ENCODE data around the gene MPHOSPH6. TPM values are rescaled to one million over a fixed set of nuclear protein-coding genes. Genes with fewer than 3 reads are reported as not detected.
"Not testable (repeated sequence)": the region's sequence is repeated elsewhere in the genome, so short reads cannot be mapped to it uniquely, and the experiment has no call there.

The MPHOSPH6 gene
- polyA plus RNA-seq, 10 donors, result 16.4 to 27.1 (median 21.1) TPM

- no peak for DNase-seq
These were observed 7.5 kb upstream of the MPHOSPH6 start for GRCh38 chr16:82177555-82177954.

GRCh38 chr16:82176204-82176603 lies 6.2 kb upstream of the MPHOSPH6 start:
- peak in 1 of 3 donors; percentile 9 for DNase-seq

GRCh38 chr16:82175627-82176026 lies 5.6 kb upstream of the MPHOSPH6 start:
- no peak for DNase-seq

- no peak for DNase-seq
These were observed 2.4 kb downstream of the MPHOSPH6 start for GRCh38 chr16:82167670-82168069.

DNA sequence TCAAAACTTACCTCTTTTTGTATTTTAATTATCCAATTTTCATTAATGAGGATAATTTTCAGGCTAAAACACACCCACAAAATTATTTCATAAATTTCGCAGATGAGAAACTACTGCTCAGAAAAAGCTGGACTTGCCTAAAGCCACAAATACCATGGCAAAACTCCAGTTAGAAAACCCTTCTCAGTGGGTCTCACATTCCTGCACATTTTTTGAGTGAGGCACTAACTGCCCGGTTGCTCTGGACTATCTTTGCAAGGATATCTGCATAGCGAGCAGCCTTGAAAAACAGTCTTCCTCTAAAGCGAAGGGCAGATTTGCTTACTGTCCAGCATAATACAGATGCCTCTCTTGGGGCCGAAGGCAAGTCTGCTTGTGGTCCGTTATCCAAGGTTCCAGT lies 9.8 kb downstream of the MPHOSPH6 start:
- DNase-seq, result no peak

GRCh38 chr16:82157836-82158235 lies 12.2 kb downstream of the MPHOSPH6 start:
- DNase-seq, result no peak

GRCh38 chr16:82157534-82157812 lies 12.6 kb downstream of the MPHOSPH6 start:
- DNase-seq, result no peak

GRCh38 chr16:82156761-82157533 lies 13.1 kb downstream of the MPHOSPH6 start:
- no peak for DNase-seq

DNA sequence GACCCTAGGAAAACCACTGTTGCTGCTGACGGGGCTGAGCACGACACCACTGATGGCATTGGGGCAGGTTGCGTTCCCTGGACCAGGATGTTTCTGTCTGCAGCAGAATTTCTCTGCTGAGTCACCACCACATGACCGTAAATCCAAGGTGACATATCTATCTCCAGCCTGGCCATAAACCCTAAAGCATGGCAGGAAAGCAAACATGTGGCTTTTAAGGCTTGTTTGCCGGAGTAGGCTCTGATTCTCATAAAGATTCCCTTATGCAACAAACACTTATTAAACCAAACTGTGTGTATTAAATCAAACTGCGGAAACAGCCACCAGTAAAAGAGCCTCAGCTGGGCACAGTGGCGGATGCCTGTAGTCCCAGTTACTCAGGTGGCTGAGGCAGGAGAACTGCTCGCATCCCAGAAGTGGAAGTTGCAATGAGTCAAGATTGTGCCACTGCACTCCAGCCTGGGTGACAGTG lies 17.3 kb downstream of the MPHOSPH6 start:
- DNase-seq, result no peak

GRCh38 chr16:82152196-82152595 lies 17.8 kb downstream of the MPHOSPH6 start:
- DNase-seq, result no peak

- no peak for DNase-seq
These were observed 19.5 kb downstream of the MPHOSPH6 start for GRCh38 chr16:82150549-82150948.

- no peak for DNase-seq
These were observed 20.5 kb downstream of the MPHOSPH6 start for GRCh38 chr16:82149536-82149935.

DNA sequence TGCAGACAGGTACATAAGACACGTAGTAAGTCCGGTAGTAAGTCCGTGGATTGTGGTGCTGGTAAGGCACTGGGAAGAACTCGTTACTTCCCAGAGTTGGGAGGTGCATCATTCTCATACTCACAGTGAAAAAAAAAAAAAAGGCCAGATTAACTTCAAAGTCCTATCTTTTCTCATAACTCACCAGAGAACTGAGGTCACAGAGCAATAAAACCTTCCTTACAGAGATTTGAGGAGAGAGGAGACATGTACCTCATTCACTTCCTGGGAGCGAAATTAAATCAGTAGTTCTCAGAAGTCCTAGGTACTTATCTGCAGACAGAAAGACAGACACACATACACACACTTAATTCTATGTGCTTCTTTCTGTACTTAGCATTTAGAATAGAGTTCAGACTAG lies 22.5 kb downstream of the MPHOSPH6 start:
- DNase-seq, result no peak

DNA sequence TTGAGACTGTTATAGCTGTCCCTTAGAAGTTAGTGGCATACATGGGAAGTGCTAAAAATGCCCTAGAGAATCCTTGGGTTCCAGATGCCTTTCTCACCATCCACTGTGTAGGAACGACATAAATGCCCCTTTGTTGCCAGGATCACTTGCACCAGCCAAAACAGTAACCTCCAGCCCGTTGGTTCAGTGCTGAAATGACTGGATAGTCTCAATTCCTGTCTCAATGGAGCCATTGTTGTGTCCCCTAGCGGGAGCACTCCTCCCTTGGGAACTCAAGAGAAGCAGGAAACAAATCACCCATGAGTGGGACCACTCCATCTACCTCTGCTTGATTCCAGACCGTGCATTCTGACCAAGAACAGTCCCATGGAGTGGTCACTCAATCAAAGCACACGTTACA lies 23.1 kb downstream of the MPHOSPH6 start:
- no peak for DNase-seq

DNA sequence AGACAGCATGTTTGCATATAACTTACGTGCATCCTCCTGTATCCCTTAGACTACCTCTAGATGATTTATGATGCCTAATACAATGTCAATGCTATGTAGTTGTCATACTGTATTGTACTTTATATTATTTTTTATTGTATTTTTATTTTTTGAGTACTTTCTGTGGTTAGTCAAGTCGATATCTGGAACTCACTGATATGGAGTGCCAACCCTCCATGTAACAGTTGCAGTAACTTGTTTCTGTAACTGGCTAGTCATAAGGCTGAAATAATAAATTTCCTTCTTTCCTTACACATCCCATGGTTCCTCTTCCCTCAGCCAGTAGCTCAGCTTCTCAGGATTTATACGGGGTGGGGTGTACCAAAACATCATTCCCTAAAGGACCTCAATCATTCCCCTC lies 23.5 kb downstream of the MPHOSPH6 start:
- no peak for DNase-seq

GRCh38 chr16:82139286-82139571 lies 30.8 kb downstream of the MPHOSPH6 start:
- DNase-seq, result not testable (repeated sequence)

- DNase-seq, result no peak
These were observed 31.3 kb downstream of the MPHOSPH6 start for GRCh38 chr16:82138478-82139285.

DNA sequence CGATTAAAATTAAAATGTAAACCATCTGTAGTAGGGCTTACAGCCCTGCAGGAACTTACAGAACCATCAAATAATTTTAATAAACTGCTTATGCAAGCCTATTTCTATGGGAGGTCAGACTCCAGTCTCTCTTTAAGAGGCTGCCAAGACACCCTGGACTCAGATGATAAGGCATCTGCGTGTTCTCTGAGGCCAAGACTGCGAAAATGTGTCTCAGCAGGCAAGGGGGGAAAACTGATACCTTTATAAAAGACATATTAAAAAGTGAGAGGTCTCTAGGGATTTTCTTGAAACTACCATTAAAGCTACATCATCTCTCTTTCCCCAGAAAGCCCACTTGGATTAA lies 32.2 kb downstream of the MPHOSPH6 start:
- DNase-seq, result peak in 2 of 3 donors; percentile 22 to 52

DNA sequence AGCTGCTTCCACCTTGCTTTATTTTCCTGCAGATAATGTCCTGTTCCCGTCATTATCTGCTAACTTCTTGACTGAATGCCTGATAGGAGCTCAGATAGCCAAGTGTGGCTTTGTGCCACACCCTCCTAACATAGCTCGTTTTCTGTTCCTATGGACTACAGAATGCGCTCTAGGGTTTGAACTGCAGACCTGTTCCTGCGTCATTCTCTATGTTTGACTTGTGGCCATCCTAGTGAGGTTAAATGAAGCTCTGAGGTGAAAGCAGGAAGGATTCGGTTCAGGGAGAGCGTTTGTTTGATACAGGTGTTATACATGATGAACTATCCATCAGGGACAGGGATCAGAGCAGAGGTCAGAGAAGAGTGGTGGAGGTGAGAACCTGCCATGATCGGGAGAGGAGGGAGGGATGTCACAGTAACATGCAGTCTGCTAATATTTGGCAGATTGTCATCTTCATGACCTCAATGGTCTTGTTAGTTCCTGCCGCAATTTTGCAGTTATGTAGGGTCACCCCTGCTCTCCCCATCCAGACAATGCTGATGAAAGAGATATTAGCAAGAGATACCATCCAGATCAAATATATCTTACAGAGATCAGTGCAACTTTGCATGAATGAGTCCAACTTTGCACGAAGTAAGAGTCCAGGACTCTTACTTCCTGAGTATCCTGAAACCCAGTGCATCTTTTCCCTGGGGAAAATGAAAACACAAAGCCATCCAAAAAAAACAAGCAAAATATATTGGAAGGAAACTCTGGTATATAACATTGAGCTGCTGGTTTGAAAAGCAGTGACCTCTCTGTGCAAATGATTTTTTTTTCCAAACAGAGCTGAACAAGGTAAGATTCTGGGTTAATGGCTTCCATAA lies 32.8 kb downstream of the MPHOSPH6 start:
- peak in 2 of 3 donors; percentile 8 to 47 for DNase-seq

DNA sequence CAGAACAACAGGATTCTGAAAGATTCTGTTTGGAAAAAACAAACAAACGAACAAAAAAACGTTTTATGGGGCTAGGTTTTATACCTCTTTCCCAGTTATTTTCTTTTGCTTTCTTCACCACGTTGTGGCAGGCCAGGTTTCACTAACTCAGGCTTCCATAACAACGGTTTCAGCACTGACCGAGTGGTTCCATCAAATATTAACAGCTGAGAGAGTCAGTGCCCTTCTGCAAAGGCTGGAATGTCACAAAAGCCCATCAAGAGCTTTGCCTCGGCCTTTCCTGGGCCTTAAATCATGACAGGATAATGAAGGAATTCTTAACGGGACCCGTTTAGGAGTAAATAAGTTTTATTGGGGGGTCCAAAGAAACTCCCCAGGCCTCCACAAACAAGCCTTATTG lies 34.2 kb downstream of the MPHOSPH6 start:
- DNase-seq, result no peak

DNA sequence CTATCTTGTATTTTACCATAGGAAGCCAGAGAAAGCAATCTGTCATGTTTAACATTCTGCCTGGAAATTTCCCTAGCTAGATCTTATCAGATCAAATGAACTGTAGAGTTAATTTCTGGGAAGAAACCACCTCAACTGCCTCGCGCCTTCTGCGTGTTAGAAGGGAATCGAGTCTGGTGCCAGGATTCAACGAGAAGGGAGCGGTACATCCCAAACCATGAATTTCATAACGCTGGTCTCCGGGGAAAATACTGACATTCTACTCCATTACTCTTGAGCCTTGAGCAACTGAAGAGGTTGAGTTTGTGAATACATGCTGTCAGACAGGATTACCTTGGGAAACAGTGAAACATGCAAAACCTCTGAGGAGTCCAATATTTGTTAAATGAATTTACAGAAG lies 35.2 kb downstream of the MPHOSPH6 start:
- no peak for DNase-seq

DNA sequence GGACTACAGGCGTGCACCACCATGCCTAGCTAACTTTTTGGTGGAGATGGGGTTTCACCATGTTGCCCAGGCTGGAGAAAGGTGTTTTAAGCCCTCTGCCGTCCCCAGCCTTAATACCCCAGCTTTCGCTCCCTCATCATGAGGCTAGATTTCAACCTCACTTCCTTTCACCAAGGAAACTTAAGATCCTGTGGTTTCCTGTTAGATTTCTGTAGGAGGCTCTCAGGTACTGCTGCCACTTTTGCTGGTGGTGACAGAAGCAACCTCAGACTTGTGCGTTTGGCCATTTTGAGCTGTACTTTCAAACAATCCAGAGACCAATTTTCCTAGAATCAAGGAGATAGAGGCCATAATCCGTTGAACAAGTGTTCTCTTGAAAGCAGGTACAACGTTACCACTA lies 36.2 kb downstream of the MPHOSPH6 start:
- DNase-seq, result no peak

- DNase-seq, result no peak
These were observed 40.1 kb downstream of the MPHOSPH6 start for GRCh38 chr16:82129881-82130280.
